ENCODE results near the gene OR13J1. TPM values are rescaled to one million over a fixed set of nuclear protein-coding genes. Genes with fewer than 3 reads are reported as not detected.

OR13J1 gene
- total RNA-seq, 1 experiment from 2014 or later = not detected

DNA sequence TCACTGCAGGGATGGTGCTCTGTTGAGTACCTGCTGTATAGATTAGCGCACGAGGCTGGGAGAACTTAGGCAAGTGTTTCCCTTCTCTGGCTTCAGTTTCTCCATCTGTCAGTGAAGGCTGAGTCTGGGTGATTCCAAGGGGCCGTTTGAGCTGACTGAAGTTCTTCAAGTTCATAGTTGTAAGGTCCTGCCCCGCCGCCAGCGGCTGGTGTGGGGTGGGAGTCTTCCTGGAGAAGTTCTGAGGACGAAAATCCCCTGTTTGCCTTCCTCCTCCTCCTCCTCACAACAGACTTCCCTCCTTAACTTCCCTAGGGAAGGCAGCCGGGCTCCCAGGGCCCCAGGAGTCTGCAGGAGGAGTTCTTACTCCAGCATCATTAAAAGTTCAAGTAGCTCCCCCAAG, 34.1 kb upstream of the OR13J1 start:
- no peak for DNase-seq (ENCODE audit: low read depth, low spot score)
- Histone ChIP-seq H3K4me1 (ENCODE audit: control insufficient read depth, insufficient read depth, low read length) (peaks cover 63% of the 10 kb centered on the region), H3K36me3 (ENCODE audit: control insufficient read depth, insufficient read depth, low read length) (no peaks in the 10 kb centered on the region), H3K27ac (ENCODE audit: low read length) (peak overlapping the region; percentile 30; the same call in 1 of the 2 replicates), H3K9me3 (ENCODE audit: control insufficient read depth, insufficient read depth, low read depth, low read length) (no peaks in the 10 kb centered on the region), H3K4me3 (ENCODE audit: low read depth in 2 of 2, low read length in 2 of 2) (no peak overlapping the region), H3K27me3 (ENCODE audit: control insufficient read depth, insufficient read depth, low read length) (no peaks in the 10 kb centered on the region)
- no TSS peak for BruUV-seq (replicated peaks)
- intact Hi-C loops (cut with micrococcal nuclease; ENCODE audit: unreplicated experiment) = loop anchor here (5.0 kb wide), 1 partner anchor 43 kb away; no protein-coding TSS in a partner anchor
- ChIA-PET POLR2A (no interaction called here), CTCF (interaction anchor here (0.5 kb wide), 3 partner anchors 22 to 52 kb away, joined by 4 to 20 read pairs (median 5); no protein-coding TSS in a partner anchor)
- in situ Hi-C loops (cut with HindIII; ENCODE audit: low pct_unique_long_range_greater_than_20kb, low sequenced_read_pairs) = no loop called here
- TF ChIP-seq TCF7L2 (IDR thresholded peaks at IDR 0.05; ENCODE audit: low read depth, low read length) (no peak), POLR2AphosphoS5 (IDR thresholded peaks at IDR 0.05; ENCODE audit: low read depth, low read length) (no peak), SIN3A (IDR thresholded peaks at IDR 0.05; ENCODE audit: borderline replicate concordance, insufficient read depth, low read depth, low read length) (no peak)
- TF ChIP-seq, protein P1, sequence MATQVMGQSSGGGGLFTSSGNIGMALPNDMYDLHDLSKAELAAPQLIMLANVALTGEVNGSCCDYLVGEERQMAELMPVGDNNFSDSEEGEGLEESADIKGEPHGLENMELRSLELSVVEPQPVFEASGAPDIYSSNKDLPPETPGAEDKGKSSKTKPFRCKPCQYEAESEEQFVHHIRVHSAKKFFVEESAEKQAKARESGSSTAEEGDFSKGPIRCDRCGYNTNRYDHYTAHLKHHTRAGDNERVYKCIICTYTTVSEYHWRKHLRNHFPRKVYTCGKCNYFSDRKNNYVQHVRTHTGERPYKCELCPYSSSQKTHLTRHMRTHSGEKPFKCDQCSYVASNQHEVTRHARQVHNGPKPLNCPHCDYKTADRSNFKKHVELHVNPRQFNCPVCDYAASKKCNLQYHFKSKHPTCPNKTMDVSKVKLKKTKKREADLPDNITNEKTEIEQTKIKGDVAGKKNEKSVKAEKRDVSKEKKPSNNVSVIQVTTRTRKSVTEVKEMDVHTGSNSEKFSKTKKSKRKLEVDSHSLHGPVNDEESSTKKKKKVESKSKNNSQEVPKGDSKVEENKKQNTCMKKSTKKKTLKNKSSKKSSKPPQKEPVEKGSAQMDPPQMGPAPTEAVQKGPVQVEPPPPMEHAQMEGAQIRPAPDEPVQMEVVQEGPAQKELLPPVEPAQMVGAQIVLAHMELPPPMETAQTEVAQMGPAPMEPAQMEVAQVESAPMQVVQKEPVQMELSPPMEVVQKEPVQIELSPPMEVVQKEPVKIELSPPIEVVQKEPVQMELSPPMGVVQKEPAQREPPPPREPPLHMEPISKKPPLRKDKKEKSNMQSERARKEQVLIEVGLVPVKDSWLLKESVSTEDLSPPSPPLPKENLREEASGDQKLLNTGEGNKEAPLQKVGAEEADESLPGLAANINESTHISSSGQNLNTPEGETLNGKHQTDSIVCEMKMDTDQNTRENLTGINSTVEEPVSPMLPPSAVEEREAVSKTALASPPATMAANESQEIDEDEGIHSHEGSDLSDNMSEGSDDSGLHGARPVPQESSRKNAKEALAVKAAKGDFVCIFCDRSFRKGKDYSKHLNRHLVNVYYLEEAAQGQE (IDR thresholded peaks at IDR 0.05; ENCODE audit: insufficient read depth in 1 of 2, low read depth in 2 of 2, low read length in 1 of 2) = no peak
- TF ChIP-seq, protein P2, sequence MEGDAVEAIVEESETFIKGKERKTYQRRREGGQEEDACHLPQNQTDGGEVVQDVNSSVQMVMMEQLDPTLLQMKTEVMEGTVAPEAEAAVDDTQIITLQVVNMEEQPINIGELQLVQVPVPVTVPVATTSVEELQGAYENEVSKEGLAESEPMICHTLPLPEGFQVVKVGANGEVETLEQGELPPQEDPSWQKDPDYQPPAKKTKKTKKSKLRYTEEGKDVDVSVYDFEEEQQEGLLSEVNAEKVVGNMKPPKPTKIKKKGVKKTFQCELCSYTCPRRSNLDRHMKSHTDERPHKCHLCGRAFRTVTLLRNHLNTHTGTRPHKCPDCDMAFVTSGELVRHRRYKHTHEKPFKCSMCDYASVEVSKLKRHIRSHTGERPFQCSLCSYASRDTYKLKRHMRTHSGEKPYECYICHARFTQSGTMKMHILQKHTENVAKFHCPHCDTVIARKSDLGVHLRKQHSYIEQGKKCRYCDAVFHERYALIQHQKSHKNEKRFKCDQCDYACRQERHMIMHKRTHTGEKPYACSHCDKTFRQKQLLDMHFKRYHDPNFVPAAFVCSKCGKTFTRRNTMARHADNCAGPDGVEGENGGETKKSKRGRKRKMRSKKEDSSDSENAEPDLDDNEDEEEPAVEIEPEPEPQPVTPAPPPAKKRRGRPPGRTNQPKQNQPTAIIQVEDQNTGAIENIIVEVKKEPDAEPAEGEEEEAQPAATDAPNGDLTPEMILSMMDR (IDR thresholded peaks at IDR 0.05) = no peak
- ATAC-seq = no peak

DNA sequence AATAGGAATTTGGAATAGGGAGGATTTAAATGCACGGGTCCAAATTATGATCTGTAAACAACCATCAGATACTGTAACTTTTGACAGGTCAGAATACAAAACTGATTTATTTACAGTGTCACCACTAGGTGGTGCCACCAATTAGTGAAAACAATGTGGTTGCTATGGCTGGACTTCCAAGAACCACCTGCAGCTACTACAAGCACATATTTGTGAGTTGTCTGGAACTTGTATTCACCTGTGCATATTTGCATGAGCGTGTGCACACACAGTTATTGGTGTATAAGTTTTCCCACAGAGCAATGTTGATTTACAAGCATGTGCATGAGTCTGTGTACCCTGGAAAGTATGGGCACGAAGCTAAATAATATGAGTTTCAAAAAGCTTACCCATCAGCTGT, 32.8 kb upstream of the OR13J1 start:
- BruUV-seq (replicated peaks) = no TSS peak
- no peaks in the 10 kb centered on the region for H3K9me3 ChIP-seq (ENCODE audit: control insufficient read depth, insufficient read depth, low read depth, low read length)
- H3K4me1 ChIP-seq (ENCODE audit: control insufficient read depth, insufficient read depth, low read length) = peaks cover 50% of the 10 kb centered on the region
- intact Hi-C loops (cut with micrococcal nuclease; ENCODE audit: unreplicated experiment) = loop anchor here (5.0 kb wide), 1 partner anchor 44 kb away; no protein-coding TSS in a partner anchor
- H3K4me3 ChIP-seq (ENCODE audit: low read depth in 2 of 2, low read length in 2 of 2) = no peak overlapping the region
- TF ChIP-seq, protein P1 (IDR thresholded peaks at IDR 0.05; ENCODE audit: insufficient read depth in 1 of 2, low read depth in 2 of 2, low read length in 1 of 2) = no peak
- TF ChIP-seq POLR2AphosphoS5 (IDR thresholded peaks at IDR 0.05; ENCODE audit: low read depth, low read length) (no peak), TCF7L2 (IDR thresholded peaks at IDR 0.05; ENCODE audit: low read depth, low read length) (no peak), SIN3A (IDR thresholded peaks at IDR 0.05; ENCODE audit: borderline replicate concordance, insufficient read depth, low read depth, low read length) (no peak)
- TF ChIP-seq, protein P2 (IDR thresholded peaks at IDR 0.05) = no peak
- peak; percentile 47 for ATAC-seq
- ChIA-PET POLR2A (interaction anchor here (0.7 kb wide), 1 partner anchor 310 kb away, joined by 10 read pairs; no protein-coding TSS in a partner anchor), CTCF (interaction anchor here (0.6 to 2.2 kb wide), 9 partner anchors 9 to 278 kb away, joined by 3 to 18 read pairs (median 5); no protein-coding TSS in a partner anchor)
- no peak for DNase-seq (ENCODE audit: low read depth, low spot score)
- H3K27ac ChIP-seq (ENCODE audit: low read length) = no peak overlapping the region
- H3K27me3 ChIP-seq (ENCODE audit: control insufficient read depth, insufficient read depth, low read length) = 0 out of 2 replicates have a peak, but pooled peaks cover 2% of the 10 kb centered on the region
- H3K36me3 ChIP-seq (ENCODE audit: control insufficient read depth, insufficient read depth, low read length) = no peaks in the 10 kb centered on the region
- in situ Hi-C loops (cut with HindIII; ENCODE audit: low pct_unique_long_range_greater_than_20kb, low sequenced_read_pairs) = no loop called here

All from Panc1 (cell line).